ENCODE data around the gene DDIT3. TPM values are rescaled to one million over a fixed set of nuclear protein-coding genes. Genes with fewer than 3 reads are reported as not detected.
"Not testable (repeated sequence)": the region's sequence is repeated elsewhere in the genome, so short reads cannot be mapped to it uniquely, and the experiment has no call there.

Gene DDIT3
- total RNA-seq, 1 experiment from 2014 or later: 7.1 TPM

GRCh38 chr12:57497223-57498131, 22.8 kb downstream of the DDIT3 start:
- Histone ChIP-seq H3K36me3 (replicated peaks; ENCODE audit: control insufficient read depth, insufficient read depth, low read length) (peaks cover 49% of the 10 kb centered on the region), H3K4me3 (ENCODE audit: insufficient read depth, low read depth, low read length) (no peak overlapping the region), H3K27me3 (ENCODE audit: control insufficient read depth, insufficient read depth, low read length) (no peaks in the 10 kb centered on the region)
- DNase-seq: no peak

DNA sequence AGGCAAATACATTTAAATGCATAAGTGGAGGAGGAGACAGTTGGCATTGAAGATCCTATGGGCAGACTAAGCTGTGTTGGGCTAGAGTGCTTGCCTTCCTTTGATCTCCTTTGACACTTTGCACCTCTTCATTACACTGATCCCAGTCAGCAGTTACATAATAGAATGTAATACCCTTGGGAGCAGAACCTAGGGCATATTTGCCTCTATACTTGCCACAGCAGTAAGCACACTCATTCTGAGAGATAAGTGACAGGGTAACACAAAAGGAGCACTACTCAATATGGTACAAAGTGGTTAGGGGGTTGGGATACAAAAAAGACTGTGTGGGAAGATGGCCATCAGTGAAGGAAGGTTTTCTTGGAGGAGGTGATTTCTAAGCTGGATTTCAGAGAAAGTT, 23.5 kb downstream of the DDIT3 start:
- H3K4me3 ChIP-seq (ENCODE audit: insufficient read depth, low read depth, low read length): no peak overlapping the region
- H3K27me3 ChIP-seq (ENCODE audit: control insufficient read depth, insufficient read depth, low read length): no peaks in the 10 kb centered on the region
- H3K36me3 ChIP-seq (replicated peaks; ENCODE audit: control insufficient read depth, insufficient read depth, low read length): peaks cover 46% of the 10 kb centered on the region
- DNase-seq: no peak

- H3K36me3 ChIP-seq (replicated peaks; ENCODE audit: control insufficient read depth, insufficient read depth, low read length): peaks cover 50% of the 10 kb centered on the region
These were observed 25.1 kb downstream of the DDIT3 start for GRCh38 chr12:57495051-57495701.

GRCh38 chr12:57491393-57492280, 28.7 kb downstream of the DDIT3 start:
- H3K27me3 ChIP-seq (ENCODE audit: control insufficient read depth, insufficient read depth, low read length): no peaks in the 10 kb centered on the region
- no peak overlapping the region for H3K4me3 ChIP-seq (ENCODE audit: insufficient read depth, low read depth, low read length)
- DNase-seq: no peak
- peaks cover 39% of the 10 kb centered on the region for H3K36me3 ChIP-seq (replicated peaks; ENCODE audit: control insufficient read depth, insufficient read depth, low read length)

More at GRCh38 chr12:57495051-57495701, 25.1 kb downstream of the DDIT3 start:
- not testable (repeated sequence) for H3K4me3 ChIP-seq (ENCODE audit: insufficient read depth, low read depth, low read length); H3K27me3 ChIP-seq (ENCODE audit: control insufficient read depth, insufficient read depth, low read length); DNase-seq

DNA sequence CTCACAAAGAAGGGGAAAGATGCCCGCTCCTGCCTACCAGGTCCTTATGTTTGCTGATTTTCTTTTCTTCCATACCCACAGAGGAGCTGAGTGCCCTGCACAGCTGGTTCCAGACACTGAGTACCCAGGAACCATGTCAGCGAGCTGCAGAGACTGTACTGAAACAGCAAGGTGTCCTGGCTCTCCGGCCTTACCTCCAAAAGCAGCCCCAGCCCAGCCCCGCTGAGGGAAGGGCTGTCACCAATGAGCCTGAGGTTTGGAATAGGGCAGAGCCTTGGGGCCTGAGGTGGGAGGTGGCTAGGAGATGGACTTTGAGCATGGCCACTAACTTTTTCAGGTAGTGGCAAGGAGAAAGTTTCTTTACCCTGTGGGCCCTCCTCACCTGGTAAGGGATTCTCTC, 30.2 kb downstream of the DDIT3 start:
- no peak for DNase-seq
- Histone ChIP-seq H3K27me3 (ENCODE audit: control insufficient read depth, insufficient read depth, low read length) (no peaks in the 10 kb centered on the region), H3K4me3 (ENCODE audit: insufficient read depth, low read depth, low read length) (no peak overlapping the region), H3K36me3 (replicated peaks; ENCODE audit: control insufficient read depth, insufficient read depth, low read length) (peaks cover 36% of the 10 kb centered on the region)

DNA sequence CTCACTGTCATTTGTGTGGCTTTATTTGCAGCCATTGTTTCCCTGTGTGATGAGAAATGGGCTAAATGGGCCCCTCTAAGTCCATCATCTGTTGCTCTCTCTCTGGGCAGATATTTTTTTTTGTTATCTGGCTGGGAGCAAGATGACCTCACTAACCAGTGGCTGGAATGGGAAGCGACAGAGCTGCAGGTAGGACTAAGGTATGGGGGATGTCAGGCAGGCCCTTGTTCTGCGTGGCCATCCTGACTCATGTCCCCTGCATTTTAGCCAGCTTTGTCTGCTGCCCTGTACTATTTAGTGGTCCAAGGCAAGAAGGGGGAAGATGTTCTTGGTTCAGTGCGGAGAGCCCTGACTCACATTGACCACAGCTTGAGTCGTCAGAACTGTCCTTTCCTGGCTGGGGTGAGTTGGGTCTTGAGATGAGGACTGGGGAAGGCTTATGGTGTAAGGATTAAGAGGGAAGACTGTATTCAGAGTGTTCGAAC, 31.1 kb downstream of the DDIT3 start:
- H3K4me3 ChIP-seq (ENCODE audit: insufficient read depth, low read depth, low read length): no peak overlapping the region
- no peak for DNase-seq
- peaks cover 36% of the 10 kb centered on the region for H3K36me3 ChIP-seq (replicated peaks; ENCODE audit: control insufficient read depth, insufficient read depth, low read length)
- no peaks in the 10 kb centered on the region for H3K27me3 ChIP-seq (ENCODE audit: control insufficient read depth, insufficient read depth, low read length)

DNA sequence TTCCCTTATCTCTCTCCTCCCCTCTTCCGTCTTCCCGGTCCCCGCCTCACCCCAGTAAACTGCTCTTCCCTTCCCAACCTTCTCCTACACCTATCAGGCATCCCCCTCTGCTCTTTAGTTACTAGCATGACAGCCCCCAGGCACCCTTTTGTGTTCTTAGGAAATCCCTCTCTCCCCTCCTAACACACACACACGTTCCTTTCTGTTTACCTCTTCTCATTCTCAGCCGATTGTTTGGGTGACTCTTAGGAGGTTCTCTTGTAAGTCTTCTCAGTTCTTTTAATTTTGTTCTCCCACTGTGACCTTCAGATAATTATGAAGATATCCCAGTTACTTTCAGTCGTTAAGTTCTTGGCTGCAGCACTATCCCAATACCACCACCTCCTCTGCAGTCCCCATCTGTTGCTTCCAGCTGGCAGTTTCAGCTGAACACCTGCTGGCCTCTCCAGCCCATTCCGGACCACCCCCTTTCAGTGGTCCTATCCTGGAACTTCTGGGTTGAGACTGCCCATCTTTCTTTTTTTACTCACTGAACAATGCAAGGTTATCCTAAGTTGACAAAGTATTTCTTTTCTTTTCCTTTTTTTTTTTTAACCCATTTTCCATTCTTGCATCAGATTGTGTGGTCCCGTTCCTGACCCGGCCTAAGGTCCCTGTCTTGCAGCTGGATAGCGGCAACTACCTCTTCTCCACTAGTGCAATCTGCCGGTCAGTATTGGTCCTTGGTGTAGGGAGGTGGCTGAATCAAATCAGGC, 31.7 kb downstream of the DDIT3 start:
- Histone ChIP-seq H3K27me3 (ENCODE audit: control insufficient read depth, insufficient read depth, low read length) (no peaks in the 10 kb centered on the region), H3K4me3 (ENCODE audit: insufficient read depth, low read depth, low read length) (peak overlapping the region; percentile 100), H3K36me3 (replicated peaks; ENCODE audit: control insufficient read depth, insufficient read depth, low read length) (peaks cover 36% of the 10 kb centered on the region)
- no peak for DNase-seq

DNA sequence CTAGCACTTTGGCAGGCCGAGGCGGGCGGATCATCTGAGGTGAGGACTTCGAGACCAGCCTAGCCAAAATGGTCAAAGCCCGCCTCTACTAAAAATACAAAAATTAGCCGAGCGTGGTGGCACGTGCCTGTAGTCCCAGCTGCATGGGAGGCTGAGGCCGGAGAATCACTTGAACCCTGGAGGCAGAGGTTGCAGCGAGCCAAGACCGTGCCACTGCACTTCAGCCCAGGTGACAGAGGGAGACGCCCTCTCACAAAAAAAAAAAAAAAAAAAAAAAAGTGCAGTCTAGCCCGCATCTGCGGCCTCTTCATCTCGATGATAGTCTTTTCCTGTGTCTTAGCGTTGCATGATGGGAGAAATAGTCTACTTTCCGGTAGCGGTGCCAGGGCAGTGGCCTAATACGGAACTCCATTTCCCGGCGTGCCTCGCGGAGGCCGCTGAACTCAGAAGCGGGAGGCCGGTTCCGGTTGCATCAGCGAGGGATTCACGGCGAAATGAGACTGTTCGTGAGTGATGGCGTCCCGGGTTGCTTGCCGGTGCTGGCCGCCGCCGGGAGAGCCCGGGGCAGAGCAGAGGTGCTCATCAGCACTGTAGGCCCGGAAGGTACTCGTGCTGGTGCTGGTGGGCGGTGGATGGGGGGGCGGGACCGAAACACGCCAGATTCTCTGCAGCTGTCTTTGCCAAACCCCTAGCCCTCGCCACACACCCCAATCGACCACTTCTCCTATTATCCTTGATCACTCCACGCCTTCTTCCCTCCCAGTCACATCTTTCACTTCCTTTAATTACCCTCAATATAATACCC, 32.5 kb downstream of the DDIT3 start, which contains the start of gene MARS1:
Gene MARS1 (plus strand): TSS at position 472 of the 805 bp plus-strand sequence. CDS start 23 bp downstream, at position 495.
- H3K36me3 ChIP-seq (replicated peaks; ENCODE audit: control insufficient read depth, insufficient read depth, low read length): peaks cover 34% of the 10 kb centered on the region
- peak; percentile 87 for DNase-seq
- no peaks in the 10 kb centered on the region for H3K27me3 ChIP-seq (ENCODE audit: control insufficient read depth, insufficient read depth, low read length)
- H3K4me3 ChIP-seq (ENCODE audit: insufficient read depth, low read depth, low read length): peak within 1 kb of the TSS; percentile 100

DNA sequence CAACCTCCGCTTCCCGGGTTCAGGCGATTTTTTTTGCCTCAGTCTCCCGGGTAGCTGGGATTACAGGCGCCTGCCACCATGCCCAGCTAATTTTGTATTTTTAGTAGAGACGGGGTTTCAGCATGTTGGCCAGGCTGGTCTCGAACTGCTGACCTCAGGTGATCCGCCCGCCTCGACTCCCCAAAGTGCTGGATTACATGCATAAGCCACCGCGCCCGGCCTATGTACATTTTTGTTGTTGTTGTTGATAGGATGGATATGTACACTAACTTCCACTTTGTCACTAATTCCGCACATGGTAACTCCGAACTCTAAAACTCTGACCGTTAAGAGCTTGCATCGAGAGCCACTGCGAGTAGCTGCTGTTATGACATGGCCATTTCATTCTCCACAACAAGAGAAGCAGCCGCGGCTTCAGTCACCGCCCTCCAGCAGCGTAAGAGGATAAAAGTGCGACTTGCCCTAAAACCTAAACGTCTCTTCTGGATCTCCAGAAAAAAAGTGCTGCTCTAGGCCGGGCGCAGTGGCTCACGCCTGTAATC, 33.2 kb downstream of the DDIT3 start:
- no peaks in the 10 kb centered on the region for H3K27me3 ChIP-seq (ENCODE audit: control insufficient read depth, insufficient read depth, low read length)
- H3K4me3 ChIP-seq (ENCODE audit: insufficient read depth, low read depth, low read length): no peak overlapping the region
- no peak for DNase-seq
- peaks cover 29% of the 10 kb centered on the region for H3K36me3 ChIP-seq (replicated peaks; ENCODE audit: control insufficient read depth, insufficient read depth, low read length)

GRCh38 chr12:57485695-57486094, 34.6 kb downstream of the DDIT3 start:
- no peaks in the 10 kb centered on the region for H3K27me3 ChIP-seq (ENCODE audit: control insufficient read depth, insufficient read depth, low read length)
- H3K4me3 ChIP-seq (ENCODE audit: insufficient read depth, low read depth, low read length): no peak overlapping the region
- peaks cover 18% of the 10 kb centered on the region for H3K36me3 ChIP-seq (replicated peaks; ENCODE audit: control insufficient read depth, insufficient read depth, low read length)
- DNase-seq: no peak

DNA sequence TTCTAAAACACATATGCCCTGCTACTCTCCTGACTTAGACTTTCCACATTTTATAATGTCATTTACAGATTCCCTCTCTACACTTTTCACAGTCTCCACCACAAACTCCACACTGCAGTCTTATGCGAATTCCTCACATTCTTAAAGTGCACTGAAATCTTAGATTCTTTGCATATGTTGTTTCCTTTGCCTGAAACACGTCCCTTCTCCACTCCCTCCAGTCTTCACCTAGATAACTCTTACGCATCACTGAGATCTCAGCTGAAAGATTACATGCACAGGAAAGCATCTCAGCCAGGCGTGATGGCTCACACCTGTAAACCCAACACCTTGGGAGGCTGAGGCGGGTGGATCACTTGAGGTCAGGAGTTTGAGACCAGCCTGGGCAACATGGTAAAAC, 36.8 kb downstream of the DDIT3 start:
- no peak for DNase-seq

DNA sequence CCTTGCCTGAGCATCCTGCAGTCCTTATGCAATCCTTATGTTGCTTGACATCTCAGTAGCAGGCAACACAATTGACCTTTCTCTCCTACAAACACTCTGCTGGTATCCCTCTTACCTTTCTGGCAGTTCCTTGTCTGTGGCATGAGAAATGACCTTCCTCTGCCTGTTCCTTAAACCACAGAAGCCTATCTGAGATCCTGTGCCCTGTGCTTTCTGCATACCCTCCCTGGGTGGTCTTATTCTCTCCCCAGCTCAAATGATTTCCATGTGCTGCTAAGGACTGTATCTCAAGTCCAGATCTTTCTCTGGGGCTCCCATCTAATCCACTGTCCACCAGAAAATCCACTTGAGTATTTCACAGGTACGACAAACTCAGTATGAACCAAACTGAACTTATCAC, 38.6 kb downstream of the DDIT3 start:
- Histone ChIP-seq H3K36me3 (replicated peaks; ENCODE audit: control insufficient read depth, insufficient read depth, low read length) (no peaks in the 10 kb centered on the region), H3K4me3 (ENCODE audit: insufficient read depth, low read depth, low read length) (no peak overlapping the region), H3K27me3 (ENCODE audit: control insufficient read depth, insufficient read depth, low read length) (peaks cover 7% of the 10 kb centered on the region)
- DNase-seq: peak; percentile 17

More for the DNA sequence above, 36.8 kb downstream of the DDIT3 start:
- Histone ChIP-seq H3K4me3 (ENCODE audit: insufficient read depth, low read depth, low read length) (no peak overlapping the region), H3K36me3 (replicated peaks; ENCODE audit: control insufficient read depth, insufficient read depth, low read length) (no peaks in the 10 kb centered on the region), H3K27me3 (ENCODE audit: control insufficient read depth, insufficient read depth, low read length) (no peaks in the 10 kb centered on the region; the same call in 1 of the 2 replicates)

All from H7 (cell line).